Effector memory CD8-positive, alpha-beta T cell (primary cell): ENCODE data around the gene ZFAND3.
"Not testable (repeated sequence)": the region's sequence is repeated elsewhere in the genome, so short reads cannot be mapped to it uniquely, and the experiment has no call there.

ENCODE experiments used
- ATAC-seq: fragments of 150-1000 bp; cut with Tn5 transposase; replicated peaks from 2 replicates; pipeline ENCODE4 v1.10.0; 2021; ENCODE audit warnings: mild to moderate bottlenecking, moderate library complexity
- DNase-seq, 3 experiments: peaks; one replicate each; pipeline ENCODE4 v3.0.0; 2021
- H3K27ac Mint-ChIP-seq, 2 donors: one replicate each; pipeline ENCODE4 v1.8.0; 2022; ENCODE audit warnings: mild to moderate bottlenecking in 2 of 2, mixed read lengths in 2 of 2, moderate library complexity in 2 of 2
- H3K27me3 Mint-ChIP-seq, 2 donors: one replicate each; pipeline ENCODE4 v1.8.0; 2022; ENCODE audit warnings: mixed read lengths in 2 of 2
- H3K36me3 Mint-ChIP-seq: one replicate; pipeline ENCODE4 v1.8.0; 2022; ENCODE audit warnings: mild to moderate bottlenecking, moderate library complexity, mixed read lengths; ENCODE audit not compliant: insufficient read depth
- H3K4me1 Mint-ChIP-seq, 2 donors: one replicate each; pipeline ENCODE4 v1.8.0; 2022; ENCODE audit warnings: low read depth in 2 of 2, mixed read lengths in 2 of 2
- H3K4me3 Mint-ChIP-seq, 2 donors: one replicate each; pipeline ENCODE4 v1.8.0; 2022; ENCODE audit warnings: mild to moderate bottlenecking in 2 of 2, mixed read lengths in 2 of 2, moderate library complexity in 2 of 2
- H3K9me3 Mint-ChIP-seq, 2 donors: one replicate each; pipeline ENCODE4 v1.8.0; 2022; ENCODE audit warnings: mixed read lengths in 2 of 2

Gene ZFAND3

DNA sequence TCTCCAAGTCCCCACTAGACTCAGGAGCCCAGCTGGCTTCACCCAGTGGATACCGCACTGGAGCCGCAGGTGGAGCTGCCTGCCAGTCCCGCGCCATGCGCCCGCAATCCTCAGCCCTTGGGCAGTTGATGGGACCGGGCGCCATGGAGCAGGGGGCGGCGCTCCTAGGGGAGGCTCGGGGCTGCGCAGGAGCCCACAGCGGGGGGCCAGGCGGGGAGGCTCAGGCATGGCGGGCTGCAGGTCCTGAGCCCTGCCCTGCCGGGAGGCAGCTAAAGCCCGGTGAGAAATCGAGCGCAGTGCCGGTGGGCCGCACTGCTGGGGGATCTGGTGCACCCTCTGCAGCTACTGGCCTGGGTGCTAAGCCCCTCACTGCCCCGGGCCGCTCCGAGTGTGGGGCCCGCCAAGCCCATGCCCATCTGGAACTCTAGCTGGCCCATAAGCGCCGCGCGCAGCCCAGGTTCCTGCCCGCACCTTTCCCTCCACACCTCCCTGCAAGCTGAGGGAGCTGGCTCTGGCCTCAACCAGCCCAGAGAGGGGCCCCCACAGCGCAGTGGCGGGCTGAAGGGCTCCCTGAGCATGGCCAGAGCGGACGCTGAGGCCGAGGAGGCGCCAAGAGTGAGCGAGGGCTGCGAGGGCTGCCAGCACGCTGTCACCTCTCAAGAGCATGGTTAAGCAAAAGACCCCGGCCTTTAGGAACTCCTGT is 304.8 kb downstream of the ZFAND3 start:
- H3K27ac Mint-ChIP-seq, H3K9me3 Mint-ChIP-seq, ATAC-seq, H3K27me3 Mint-ChIP-seq, H3K4me3 Mint-ChIP-seq, DNase-seq: not testable (repeated sequence)
- Mint-ChIP-seq H3K36me3 (peaks cover 17% of the 10 kb centered on the region), H3K4me1 (peaks cover 9 to 40% of the 10 kb centered on the region in 2 donors)

DNA sequence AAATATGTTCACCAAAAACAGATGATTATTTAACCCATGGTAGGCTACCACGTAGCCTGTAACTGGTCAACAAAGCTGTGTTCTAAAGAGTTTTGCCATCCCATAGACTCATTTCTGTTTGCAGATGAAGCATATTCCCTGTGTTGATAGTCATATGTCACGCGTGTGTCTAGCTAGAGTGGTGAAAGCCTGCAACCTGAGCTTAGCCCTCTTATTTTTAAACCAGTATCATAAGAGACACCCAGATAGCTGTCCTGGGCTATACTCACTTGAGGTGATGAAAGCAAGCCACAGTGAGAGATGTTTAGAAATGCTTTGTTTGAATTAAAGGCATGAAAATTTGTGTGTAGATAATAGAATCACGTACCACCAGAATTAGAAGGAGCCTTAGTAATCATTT is 307.8 kb downstream of the ZFAND3 start:
- Mint-ChIP-seq H3K4me3 (no peak overlapping the region), H3K36me3 (peaks cover 2% of the 10 kb centered on the region), H3K27me3 (no peaks in the 10 kb centered on the region), H3K27ac (no peak overlapping the region), H3K9me3 (no peaks in the 10 kb centered on the region), H3K4me1 (peaks cover 25 to 54% of the 10 kb centered on the region in 2 donors)
- DNase-seq (no peak), ATAC-seq (no peak)

DNA sequence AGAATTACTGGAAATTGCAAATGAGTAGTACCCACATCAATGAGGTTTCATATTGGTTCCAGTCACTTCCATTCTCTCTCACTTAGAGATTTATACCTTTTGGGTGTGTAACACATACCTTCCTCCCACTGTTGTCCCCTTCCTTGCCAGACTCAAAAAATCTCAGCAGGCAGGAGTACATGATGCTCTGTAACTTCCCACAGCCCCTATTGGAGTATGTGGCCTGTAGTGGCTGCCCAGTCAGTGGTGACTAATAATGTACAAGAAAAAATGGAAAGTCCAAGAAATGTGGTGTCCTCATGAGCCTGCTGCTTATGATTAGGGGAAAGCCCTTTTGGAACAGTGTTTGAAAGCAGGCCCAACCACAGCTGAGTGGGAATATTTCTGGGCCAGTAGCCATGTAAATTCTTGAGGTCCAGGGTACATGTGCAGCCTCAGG is 312.0 kb downstream of the ZFAND3 start:
- Mint-ChIP-seq H3K27ac (no peak overlapping the region), H3K4me1 (peaks cover 35 to 63% of the 10 kb centered on the region in 2 donors), H3K36me3 (peaks cover 4% of the 10 kb centered on the region), H3K4me3 (no peak overlapping the region), H3K27me3 (no peaks in the 10 kb centered on the region), H3K9me3 (no peaks in the 10 kb centered on the region)
- ATAC-seq (no peak), DNase-seq (no peak)

DNA sequence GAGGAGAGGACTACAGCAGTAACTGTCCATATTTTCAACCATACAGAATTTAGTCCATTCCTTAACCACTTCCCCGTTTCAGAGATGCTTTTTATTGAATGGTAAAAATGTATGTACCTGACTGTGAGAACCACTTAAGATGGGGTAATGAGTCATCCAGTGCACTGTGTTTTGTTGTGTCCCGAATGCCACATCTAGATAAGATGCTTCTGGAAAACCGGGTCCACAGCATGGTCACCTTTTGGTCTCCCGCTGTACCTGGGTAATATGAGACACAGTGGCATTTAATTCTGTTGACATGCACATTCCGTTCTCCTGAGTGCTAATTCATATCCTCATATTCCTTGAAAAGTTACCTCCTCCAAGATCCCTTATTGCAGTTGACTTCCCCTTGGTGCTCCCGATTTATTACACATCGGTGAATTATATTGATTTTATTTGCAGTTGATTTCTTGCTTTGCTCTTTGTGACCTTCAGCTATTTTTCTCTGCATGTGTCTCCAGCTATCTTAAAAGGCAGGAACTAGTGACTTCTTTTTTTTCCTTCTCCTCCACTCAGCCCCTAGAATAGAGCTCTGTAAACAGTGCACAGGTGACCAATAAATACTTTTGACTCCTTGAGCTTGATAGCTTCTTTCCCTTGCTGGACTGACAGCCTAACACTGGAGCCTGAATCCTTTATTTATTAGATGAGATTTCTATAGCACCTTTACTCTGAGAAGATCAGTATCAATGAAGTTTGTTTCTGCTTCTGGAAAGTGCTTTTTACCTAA is 314.6 kb downstream of the ZFAND3 start:
- Mint-ChIP-seq H3K4me3 (no peak overlapping the region), H3K9me3 (no peaks in the 10 kb centered on the region), H3K27me3 (no peaks in the 10 kb centered on the region), H3K4me1 (peaks cover 34 to 56% of the 10 kb centered on the region in 2 donors), H3K36me3 (peaks cover 4% of the 10 kb centered on the region), H3K27ac (no peak overlapping the region)
- DNase-seq (no peak), ATAC-seq (no peak)

DNA sequence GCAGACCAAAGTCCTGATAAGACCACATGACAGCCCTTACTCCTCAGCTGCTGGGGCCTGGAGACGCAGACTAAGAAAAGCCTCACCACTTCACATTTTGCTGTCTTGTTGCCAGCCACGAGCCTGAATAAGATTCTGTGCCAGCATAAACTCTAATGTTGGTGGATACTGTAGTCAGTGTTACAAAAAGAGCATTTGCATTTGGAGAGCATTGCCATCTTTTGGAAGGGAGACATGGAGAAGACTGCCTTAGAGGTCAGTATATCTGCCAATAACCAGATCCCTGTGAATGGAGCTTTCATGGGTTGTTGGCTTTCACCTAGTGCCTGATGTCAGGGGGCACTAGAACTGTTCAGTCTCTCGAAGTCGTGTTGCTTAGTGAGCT is 315.2 kb downstream of the ZFAND3 start:
- peaks cover 31 to 51% of the 10 kb centered on the region in 2 donors for H3K4me1 Mint-ChIP-seq
- ATAC-seq, result no peak
- no peaks in the 10 kb centered on the region for H3K9me3 Mint-ChIP-seq
- no peaks in the 10 kb centered on the region for H3K27me3 Mint-ChIP-seq
- peaks cover 4% of the 10 kb centered on the region for H3K36me3 Mint-ChIP-seq
- H3K4me3 Mint-ChIP-seq, result no peak overlapping the region
- no peak for DNase-seq
- H3K27ac Mint-ChIP-seq, result no peak overlapping the region

DNA sequence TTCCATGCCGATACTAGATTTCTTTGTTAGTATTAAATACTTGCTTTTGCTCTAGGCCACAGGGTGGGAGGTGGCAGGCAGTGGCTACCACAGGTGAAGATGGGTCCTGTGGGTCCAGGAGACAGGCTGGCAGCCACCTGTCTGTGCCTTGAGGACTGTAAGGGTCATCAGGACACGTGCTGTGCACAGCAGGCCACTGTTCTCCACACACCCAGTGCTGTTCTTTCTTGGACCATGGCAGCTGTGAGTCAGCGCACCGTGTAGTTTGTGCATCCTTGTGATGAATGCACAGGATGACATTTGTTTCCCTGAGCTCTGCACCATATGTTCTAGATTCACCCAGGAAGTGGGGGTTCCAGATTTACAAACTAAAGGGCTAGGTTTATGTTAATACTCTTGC is 317.0 kb downstream of the ZFAND3 start:
- Mint-ChIP-seq H3K4me3 (no peak overlapping the region), H3K27me3 (no peaks in the 10 kb centered on the region), H3K4me1 (peaks cover 24 to 46% of the 10 kb centered on the region in 2 donors), H3K27ac (no peak overlapping the region), H3K36me3 (peaks cover 4% of the 10 kb centered on the region), H3K9me3 (no peaks in the 10 kb centered on the region)
- DNase-seq (no peak), ATAC-seq (no peak)

DNA sequence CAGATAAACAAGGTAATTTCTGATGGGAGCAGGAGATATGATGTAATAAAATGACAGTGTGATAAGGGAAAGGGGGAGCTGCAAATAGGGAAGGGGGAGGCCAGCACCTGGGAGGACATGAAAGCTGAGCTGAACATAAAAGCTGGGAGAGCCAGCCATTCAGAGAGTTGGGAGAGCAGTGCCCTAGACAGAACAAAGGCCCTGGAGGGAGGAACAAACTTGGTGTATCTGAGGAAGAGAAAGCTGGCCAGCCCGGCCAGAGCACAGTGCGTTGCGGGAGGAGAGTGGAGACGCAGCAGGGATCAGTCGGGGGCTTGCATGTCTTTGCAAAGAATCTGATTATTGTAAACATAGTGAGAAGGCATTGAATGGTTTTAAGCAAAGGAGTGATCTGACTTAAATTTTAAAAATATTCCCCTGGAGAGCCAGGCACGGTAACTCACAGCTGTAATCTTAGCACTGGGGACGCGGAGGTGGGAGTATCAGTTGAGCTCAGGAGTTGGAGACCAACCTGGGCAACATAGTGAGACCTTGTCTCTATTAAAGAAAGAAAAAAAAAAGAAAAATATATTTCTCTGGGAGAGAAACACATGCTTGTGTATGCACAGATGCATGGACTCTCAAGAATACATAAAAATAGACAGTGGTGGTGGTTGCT is 318.2 kb downstream of the ZFAND3 start:
- Mint-ChIP-seq H3K36me3 (peaks cover 8% of the 10 kb centered on the region), H3K27me3 (no peaks in the 10 kb centered on the region), H3K4me1 (peaks cover 21 to 43% of the 10 kb centered on the region in 2 donors), H3K4me3 (no peak overlapping the region), H3K9me3 (no peaks in the 10 kb centered on the region), H3K27ac (peak overlapping the region in 1 of 2 donors; percentile 66)
- ATAC-seq (no peak), DNase-seq (no peak)

DNA sequence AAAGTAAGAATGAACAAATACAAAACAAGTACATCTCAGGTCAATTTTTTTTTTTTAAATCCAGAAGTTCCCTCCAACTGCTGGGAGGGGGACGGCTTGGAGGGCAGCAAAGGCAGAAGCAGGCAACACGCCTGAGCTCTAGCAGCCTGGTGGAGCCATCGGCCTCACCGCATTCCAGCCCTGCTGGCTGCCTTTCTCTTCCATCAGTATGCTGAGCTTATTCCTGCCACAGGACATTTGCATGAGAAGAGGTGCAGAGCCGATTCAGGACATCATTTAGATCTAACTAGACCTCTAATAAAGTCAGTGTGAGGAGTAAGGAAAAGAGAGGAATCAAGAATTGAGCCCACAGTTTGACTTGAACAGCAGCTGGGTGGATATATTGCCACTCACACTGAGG is 318.8 kb downstream of the ZFAND3 start:
- H3K27me3 Mint-ChIP-seq, result no peaks in the 10 kb centered on the region
- ATAC-seq, result no peak
- peaks cover 11% of the 10 kb centered on the region for H3K36me3 Mint-ChIP-seq
- no peak overlapping the region for H3K27ac Mint-ChIP-seq
- H3K4me1 Mint-ChIP-seq, result peaks cover 17 to 40% of the 10 kb centered on the region in 2 donors
- no peaks in the 10 kb centered on the region for H3K9me3 Mint-ChIP-seq
- no peak for DNase-seq
- no peak overlapping the region for H3K4me3 Mint-ChIP-seq

DNA sequence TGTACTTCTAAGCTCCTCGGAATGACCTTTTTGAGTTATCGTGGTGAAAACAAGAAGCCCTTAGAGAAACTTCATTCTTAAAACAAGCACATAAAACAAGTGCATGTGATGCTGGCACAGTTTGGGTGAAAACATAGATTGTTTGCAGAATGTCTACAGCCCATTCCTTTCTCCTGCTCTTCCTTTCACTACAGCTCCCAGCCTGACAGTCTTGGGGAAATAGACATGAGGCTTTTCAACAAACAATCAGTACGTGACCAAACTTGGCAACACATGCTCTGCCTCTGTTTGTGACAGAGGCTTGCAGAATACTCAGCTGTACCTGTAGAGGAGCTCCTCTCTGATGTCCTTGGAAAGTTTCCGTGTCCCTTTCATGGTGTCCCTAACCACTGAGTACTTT is 321.6 kb downstream of the ZFAND3 start:
- Mint-ChIP-seq H3K27me3 (no peaks in the 10 kb centered on the region), H3K4me3 (no peak overlapping the region), H3K27ac (peak overlapping the region in 1 of 2 donors; percentile 47), H3K9me3 (no peaks in the 10 kb centered on the region), H3K36me3 (peaks cover 20% of the 10 kb centered on the region), H3K4me1 (peaks cover 17 to 38% of the 10 kb centered on the region in 2 donors)
- no peak for ATAC-seq
- DNase-seq, result no peak

DNA sequence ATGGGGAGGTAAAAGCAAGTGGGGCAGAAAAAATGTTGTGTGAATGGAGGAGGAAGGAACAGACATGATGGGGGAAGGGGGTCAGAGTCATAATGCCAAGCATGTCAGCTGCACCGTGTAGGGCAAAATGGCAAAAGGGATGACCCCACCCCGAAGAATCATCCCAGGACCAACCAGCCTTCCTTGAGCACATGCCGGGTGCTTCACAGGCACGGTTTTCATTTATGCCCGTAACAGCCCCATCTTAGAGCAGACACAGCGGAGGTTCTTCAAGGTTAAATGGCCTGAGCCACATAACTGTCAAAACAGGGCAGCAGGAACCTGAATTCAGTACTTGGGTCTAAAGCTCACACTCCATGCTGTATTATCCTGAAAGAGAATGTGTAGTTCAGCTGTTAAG is 322.2 kb downstream of the ZFAND3 start:
- H3K9me3 Mint-ChIP-seq, result no peaks in the 10 kb centered on the region
- H3K27ac Mint-ChIP-seq, result peak overlapping the region in 1 of 2 donors; percentile 47
- ATAC-seq (no peak), DNase-seq (no peak)
- no peak overlapping the region for H3K4me3 Mint-ChIP-seq
- peaks cover 20% of the 10 kb centered on the region for H3K36me3 Mint-ChIP-seq
- H3K27me3 Mint-ChIP-seq, result no peaks in the 10 kb centered on the region
- peaks cover 17 to 41% of the 10 kb centered on the region in 2 donors for H3K4me1 Mint-ChIP-seq

DNA sequence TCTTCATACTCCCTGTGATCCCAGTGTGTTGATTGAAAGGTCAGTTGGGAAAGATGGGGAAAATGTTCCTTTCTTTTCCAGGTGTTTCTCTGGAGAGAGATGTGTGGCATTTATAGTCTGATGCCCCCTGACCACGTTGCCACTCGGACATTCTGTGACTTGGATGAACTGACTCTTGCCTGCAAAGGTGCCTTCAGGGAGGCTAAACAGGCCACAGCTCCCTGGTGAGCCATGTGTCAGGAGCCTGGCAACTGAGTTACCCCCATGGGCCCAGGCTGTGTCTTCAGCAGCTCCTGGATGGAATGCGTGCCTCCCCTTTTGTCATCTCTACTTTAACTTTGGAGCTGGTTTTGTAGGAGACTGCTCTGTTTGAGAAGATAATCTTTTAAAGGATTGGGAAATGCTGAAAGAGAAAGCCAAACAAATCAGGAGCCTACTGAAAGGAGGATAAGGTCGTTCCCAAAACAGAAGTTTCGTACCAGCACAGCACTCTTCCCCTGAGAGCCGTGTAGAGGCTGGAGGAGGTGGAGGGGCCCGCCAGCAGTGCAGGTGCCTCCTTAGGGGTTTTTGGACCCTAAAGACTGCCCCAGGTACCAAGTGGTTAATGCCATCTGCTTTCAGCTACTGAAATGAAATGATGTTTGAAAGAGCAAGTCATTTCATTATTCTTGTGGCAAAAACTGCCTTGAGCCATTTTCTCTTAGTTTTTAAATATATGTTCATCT is 322.8 kb downstream of the ZFAND3 start:
- H3K27me3 Mint-ChIP-seq, result no peaks in the 10 kb centered on the region
- no peak overlapping the region for H3K4me3 Mint-ChIP-seq
- DNase-seq (no peak), ATAC-seq (no peak)
- no peaks in the 10 kb centered on the region for H3K9me3 Mint-ChIP-seq
- peaks cover 20% of the 10 kb centered on the region for H3K36me3 Mint-ChIP-seq
- peaks cover 17 to 39% of the 10 kb centered on the region in 2 donors for H3K4me1 Mint-ChIP-seq
- peak overlapping the region; percentile 16 to 23 for H3K27ac Mint-ChIP-seq

DNA sequence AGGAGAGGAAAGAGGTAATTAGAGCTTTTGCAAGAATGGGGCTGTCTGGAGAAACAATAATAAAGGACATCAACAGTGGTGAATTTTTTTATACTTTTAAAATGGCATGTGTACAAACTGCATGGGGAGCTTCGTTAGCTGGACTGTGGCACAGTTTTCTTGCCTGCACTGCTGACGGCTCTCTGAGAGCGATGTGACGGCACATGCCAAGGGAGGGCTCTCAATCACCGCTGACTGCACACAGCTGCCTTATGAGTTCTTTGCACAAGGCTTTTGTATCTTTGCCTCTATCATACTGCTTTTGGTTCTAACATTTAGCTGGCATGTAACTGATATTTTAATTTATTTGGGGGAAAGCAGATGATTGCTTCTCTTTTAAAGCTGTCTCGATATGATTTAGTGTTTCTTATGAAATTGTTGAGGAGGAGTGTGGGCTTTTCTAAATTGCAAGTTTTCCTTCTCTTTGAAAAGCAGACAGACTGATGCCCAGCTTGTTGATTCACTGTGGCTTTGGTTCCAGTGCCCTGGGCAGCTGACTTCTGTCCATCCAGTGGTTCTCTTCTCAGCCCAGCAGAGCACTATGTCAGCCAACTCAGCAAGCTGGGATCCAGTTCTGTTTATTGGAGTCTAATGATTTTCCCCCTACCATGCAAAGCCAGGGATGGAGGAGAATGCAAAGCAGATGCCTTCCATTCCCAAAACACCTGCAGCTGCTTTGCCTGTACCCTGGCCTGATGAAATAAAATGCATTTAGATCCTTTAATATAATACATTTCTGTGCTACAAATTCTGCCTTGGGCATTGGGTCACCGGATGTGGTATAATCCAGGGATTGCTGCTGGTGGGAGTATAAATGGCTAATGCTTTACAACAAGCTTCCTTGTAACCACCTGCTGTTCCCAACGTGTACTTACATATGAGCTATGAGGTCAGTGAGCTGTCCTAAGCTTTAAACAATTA is 323.9 kb downstream of the ZFAND3 start:
- H3K4me3 Mint-ChIP-seq, result no peak overlapping the region
- peaks cover 17 to 37% of the 10 kb centered on the region in 2 donors for H3K4me1 Mint-ChIP-seq
- peaks cover 22% of the 10 kb centered on the region for H3K36me3 Mint-ChIP-seq
- H3K27ac Mint-ChIP-seq, result peak overlapping the region; percentile 16 to 23
- H3K27me3 Mint-ChIP-seq, result no peaks in the 10 kb centered on the region
- H3K9me3 Mint-ChIP-seq, result no peaks in the 10 kb centered on the region
- ATAC-seq, result no peak
- no peak for DNase-seq
